Gastroesophageal sphincter (tissue), 4 donors: Measurements from ENCODE around the gene INAFM1. TPM values are rescaled to one million over a fixed set of nuclear protein-coding genes. Genes with fewer than 3 reads are reported as not detected.
A peak's percentile ranks its signal among the peaks of the same experiment; 100 is the strongest.

Experiments used
- ATAC-seq: fragments of 150-250 bp; one replicate; pipeline ENCODE4 v1.9.1; 2016; ENCODE audit warnings: mild to moderate bottlenecking, moderate library complexity
- H3K27ac ChIP-seq, 4 donors: fragments of 200-600 bp; sonication (generic) in 3 of 4; 1 replicate in 3 of 4; 2 replicates in 1 of 4; pipeline ENCODE4 v1.5.1; 2016 to 2019
- H3K27me3 ChIP-seq: fragments of 200-600 bp; sonication (generic); one replicate; pipeline ENCODE4 v1.5.1; 2019
- H3K36me3 ChIP-seq, 2 donors: fragments of 200-600 bp; sonication (generic); one replicate each; pipeline ENCODE4 v1.5.1; 2019; ENCODE audit warnings: control low read depth in 1 of 2
- H3K4me1 ChIP-seq, 3 donors: fragments of 200-600 bp; sonication (generic); 1 replicate in 2 of 3; 2 replicates in 1 of 3; pipeline ENCODE4 v1.5.1; 2016 to 2019; ENCODE audit warnings: control low read depth in 2 of 3
- H3K4me3 ChIP-seq, 2 donors: fragments of 200-600 bp; sonication (generic); one replicate each; pipeline ENCODE4 v1.5.1; 2019; ENCODE audit warnings: mild to moderate bottlenecking in 1 of 2, moderate library complexity in 1 of 2
- H3K9me3 ChIP-seq, 3 donors: fragments of 200-600 bp; sonication (generic); one replicate each; pipeline ENCODE4 v1.5.1; 2017 to 2019; ENCODE audit warnings: control low read depth in 2 of 3
- EP300 ChIP-seq: sonication (generic); formaldehyde crosslinking; IDR thresholded peaks from one replicate; pipeline ENCODE4 v1.6.1; 2017; ENCODE audit warnings: antibody characterized with exemption, mild to moderate bottlenecking
- POLR2A ChIP-seq, 2 donors: fragments of 450-650 bp; IDR thresholded peaks; one replicate each; pipeline ENCODE4 v1.6.1; 2017; ENCODE audit warnings: antibody characterized with exemption in 2 of 2, mild to moderate bottlenecking in 2 of 2, moderate library complexity in 1 of 2
- POLR2AphosphoS5 ChIP-seq: sonication (generic); formaldehyde crosslinking; IDR thresholded peaks from one replicate; pipeline ENCODE4 v1.6.1; 2017; ENCODE audit warnings: antibody characterized with exemption
- WGBS, 2 donors: methylation state at CpG; one replicate each; pipeline ENCODE4 v1.1.5; 2018; ENCODE audit warnings: low coverage in 1 of 2; 5-methylcytosine and 5-hydroxymethylcytosine counted together
- total RNA-seq, 4 donors: library from RNA; depleted of rRNA; stranded (reverse); fragments of >200 nt; gene quantifications; one replicate each; pipeline ENCODE4 v1.1.0, GENCODE V29; 2016
- TF ChIP-seq, protein P1 (sequence below), 4 experiments: fragments of 200-600 bp in 2 of 4; fragments of 450-650 bp in 2 of 4; sonication (generic) in 1 of 4; IDR thresholded peaks; one replicate each; pipeline ENCODE4 v1.5.1; 2017 to 2019; ENCODE audit warnings: antibody characterized with exemption in 4 of 4, mild to moderate bottlenecking in 2 of 4, moderate library complexity in 2 of 4

Gene INAFM1
- total RNA-seq, 4 donors from 2014 or later: 5.0 to 14.7 (median 11.7) TPM

GRCh38 chr19:47309608-47310007 is 34.9 kb downstream of the INAFM1 start, which contains the start of gene C5AR1:
Gene C5AR1 (plus strand): TSS chr19:47309861. CDS start chr19:47309896, 35 bp downstream.
- Histone ChIP-seq H3K27me3 (peaks cover 30% of the 10 kb centered on the region), H3K27ac (peak within 1 kb of the TSS in 2 of 4 donors; percentile 24 to 51), H3K4me1 (peaks cover 0 to 16% (median 0%) of the 10 kb centered on the region in 3 donors), H3K9me3 (no peaks in the 10 kb centered on the region), H3K36me3 (no peaks in the 10 kb centered on the region), H3K4me3 (peak within 1 kb of the TSS in 1 of 2 donors; percentile 19)
- ATAC-seq: peak; percentile 57
- TF ChIP-seq POLR2A (IDR thresholded peaks at IDR 0.05): peak; percentile 20 to 30
- TF ChIP-seq, protein P1, sequence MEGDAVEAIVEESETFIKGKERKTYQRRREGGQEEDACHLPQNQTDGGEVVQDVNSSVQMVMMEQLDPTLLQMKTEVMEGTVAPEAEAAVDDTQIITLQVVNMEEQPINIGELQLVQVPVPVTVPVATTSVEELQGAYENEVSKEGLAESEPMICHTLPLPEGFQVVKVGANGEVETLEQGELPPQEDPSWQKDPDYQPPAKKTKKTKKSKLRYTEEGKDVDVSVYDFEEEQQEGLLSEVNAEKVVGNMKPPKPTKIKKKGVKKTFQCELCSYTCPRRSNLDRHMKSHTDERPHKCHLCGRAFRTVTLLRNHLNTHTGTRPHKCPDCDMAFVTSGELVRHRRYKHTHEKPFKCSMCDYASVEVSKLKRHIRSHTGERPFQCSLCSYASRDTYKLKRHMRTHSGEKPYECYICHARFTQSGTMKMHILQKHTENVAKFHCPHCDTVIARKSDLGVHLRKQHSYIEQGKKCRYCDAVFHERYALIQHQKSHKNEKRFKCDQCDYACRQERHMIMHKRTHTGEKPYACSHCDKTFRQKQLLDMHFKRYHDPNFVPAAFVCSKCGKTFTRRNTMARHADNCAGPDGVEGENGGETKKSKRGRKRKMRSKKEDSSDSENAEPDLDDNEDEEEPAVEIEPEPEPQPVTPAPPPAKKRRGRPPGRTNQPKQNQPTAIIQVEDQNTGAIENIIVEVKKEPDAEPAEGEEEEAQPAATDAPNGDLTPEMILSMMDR (IDR thresholded peaks at IDR 0.05): no peak
- TF ChIP-seq POLR2AphosphoS5: no peak
- TF ChIP-seq EP300: no peak
- 23 to 33% methylated on average over 7 of the region's 12 CpGs for WGBS, 2 donors

DNA sequence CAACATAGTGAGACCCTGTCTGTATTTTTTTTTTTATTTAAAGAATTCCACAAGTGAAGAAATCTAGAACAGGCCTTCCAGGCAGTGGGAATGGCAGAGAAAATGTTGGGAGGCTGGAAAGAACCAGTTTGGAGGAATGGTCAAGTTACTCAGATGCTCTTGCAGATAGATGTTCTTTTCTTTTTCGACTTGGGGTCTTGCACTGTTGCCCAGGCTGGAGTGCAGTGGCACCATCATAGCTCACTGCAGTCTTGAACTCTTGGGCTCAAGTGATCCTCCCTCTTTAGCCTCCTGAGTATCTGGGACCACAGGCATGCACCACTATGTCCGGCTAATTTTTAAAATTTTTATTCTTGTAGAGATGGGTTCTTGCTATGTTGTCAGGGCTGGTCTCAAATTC is 35.6 kb downstream of the INAFM1 start:
- H3K36me3 ChIP-seq: no peaks in the 10 kb centered on the region
- H3K4me3 ChIP-seq: peak overlapping the region in 1 of 2 donors; percentile 19
- H3K9me3 ChIP-seq: no peaks in the 10 kb centered on the region
- H3K27me3 ChIP-seq: peaks cover 30% of the 10 kb centered on the region
- peak overlapping the region in 2 of 4 donors; percentile 24 to 51 for H3K27ac ChIP-seq
- 100% methylated on average over 1 of the region's 2 CpGs; no CpG with 5 or more reads in 1 of the 2 donors for WGBS, 2 donors
- peaks cover 0 to 12% (median 0%) of the 10 kb centered on the region in 3 donors for H3K4me1 ChIP-seq
- TF ChIP-seq, protein P1 (IDR thresholded peaks at IDR 0.05): no peak
- no peak for TF ChIP-seq POLR2A (IDR thresholded peaks at IDR 0.05)
- TF ChIP-seq POLR2AphosphoS5: no peak
- TF ChIP-seq EP300: no peak
- ATAC-seq: no peak

GRCh38 chr19:47310819-47311218 is 36.1 kb downstream of the INAFM1 start:
- Histone ChIP-seq H3K4me1 (peaks cover 0 to 7% (median 0%) of the 10 kb centered on the region in 3 donors), H3K27ac (peak overlapping the region in 2 of 4 donors; percentile 10 to 51), H3K27me3 (peaks cover 32% of the 10 kb centered on the region), H3K4me3 (peak overlapping the region in 1 of 2 donors; percentile 19), H3K36me3 (no peaks in the 10 kb centered on the region), H3K9me3 (no peaks in the 10 kb centered on the region)
- no peak for TF ChIP-seq POLR2AphosphoS5
- TF ChIP-seq EP300: no peak
- no peak for TF ChIP-seq POLR2A (IDR thresholded peaks at IDR 0.05)
- TF ChIP-seq, protein P1 (IDR thresholded peaks at IDR 0.05): no peak
- 20 to 38% methylated on average over 4 to 5 of the region's 5 CpGs for WGBS, 2 donors
- ATAC-seq: no peak

DNA sequence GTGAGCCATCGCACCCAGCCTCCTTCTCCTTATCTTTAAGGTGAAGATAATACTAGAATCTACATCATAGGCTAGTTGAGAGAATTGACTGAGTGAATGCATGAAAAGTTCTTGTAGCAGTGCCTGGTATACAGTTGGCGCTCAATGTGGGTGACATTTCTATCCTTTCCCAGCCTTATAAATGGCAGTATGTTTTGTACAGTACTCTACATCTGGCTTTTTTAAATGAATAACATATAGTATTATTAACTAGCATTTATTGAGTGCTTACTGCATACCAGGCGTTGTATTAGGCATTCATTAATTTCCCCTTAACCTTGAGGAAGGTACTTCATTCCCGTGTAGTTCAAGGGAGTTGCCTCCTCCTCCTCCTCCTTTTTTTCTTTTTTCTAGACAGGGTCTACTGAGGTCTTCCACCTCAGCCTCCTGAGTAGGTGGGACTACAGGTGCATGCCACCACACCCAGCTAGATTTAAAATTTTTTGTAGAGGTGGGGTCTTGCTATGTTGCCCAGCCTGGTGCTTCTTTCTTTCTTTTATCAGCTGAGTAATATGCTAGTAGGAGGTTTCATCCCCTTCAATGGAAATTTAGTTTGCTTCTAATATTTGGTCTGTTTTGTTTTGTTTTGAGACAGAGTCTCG is 37.8 kb downstream of the INAFM1 start:
- Histone ChIP-seq H3K9me3 (no peaks in the 10 kb centered on the region), H3K27ac (no peak overlapping the region), H3K4me1 (peaks cover 0 to 5% (median 0%) of the 10 kb centered on the region in 3 donors), H3K27me3 (peaks cover 49% of the 10 kb centered on the region), H3K36me3 (no peaks in the 10 kb centered on the region), H3K4me3 (no peak overlapping the region)
- ATAC-seq: no peak
- 83 to 91% methylated on average over 3 to 5 of the region's 5 CpGs for WGBS, 2 donors
- no peak for TF ChIP-seq POLR2AphosphoS5
- TF ChIP-seq, protein P1 (IDR thresholded peaks at IDR 0.05): no peak
- TF ChIP-seq EP300: no peak
